Skeletal muscle satellite cell (primary cell): ENCODE measurements around the gene GLDC.
A peak's percentile ranks its signal among the peaks of the same experiment; 100 is the strongest.
"Not testable (repeated sequence)": the region's sequence is repeated elsewhere in the genome, so short reads cannot be mapped to it uniquely, and the experiment has no call there.

Experiments used
- H3K27me3 ChIP-seq: 2 replicates; pipeline ENCODE4 v1.7.0; 2013; ENCODE audit warnings: low read length; ENCODE audit not compliant: control insufficient read depth, insufficient read depth
- H3K36me3 ChIP-seq: 2 replicates; pipeline ENCODE4 v1.7.0; 2013; ENCODE audit warnings: mild to moderate bottlenecking, control low read depth, low read length; ENCODE audit not compliant: insufficient read depth
- H3K4me1 ChIP-seq: 2 replicates; pipeline ENCODE4 v1.7.0; 2013; ENCODE audit warnings: low read length; ENCODE audit not compliant: control insufficient read depth, insufficient read depth
- H3K4me2 ChIP-seq: 2 replicates; pipeline ENCODE4 v1.7.0; 2013; ENCODE audit warnings: mild to moderate bottlenecking, low read length
- H3K4me3 ChIP-seq: 2 replicates; pipeline ENCODE4 v1.7.0; 2013; ENCODE audit warnings: low read length
- H3K9ac ChIP-seq: 2 replicates; pipeline ENCODE4 v1.7.0; 2013; ENCODE audit warnings: mild to moderate bottlenecking, low read depth, low read length, moderate library complexity
- H3K9me3 ChIP-seq: replicated peaks from 2 replicates; pipeline ENCODE4 v1.7.0; 2013; ENCODE audit warnings: mild to moderate bottlenecking, control low read depth, low read length

GLDC gene

GRCh38 chr9:6562201-6562600 lies 83.3 kb downstream of the GLDC start:
- Histone ChIP-seq H3K36me3 (no peaks in the 10 kb centered on the region), H3K9ac (no peak overlapping the region), H3K9me3 (no peaks in the 10 kb centered on the region), H3K4me3 (no peak overlapping the region), H3K27me3 (no peaks in the 10 kb centered on the region), H3K4me1 (peaks cover 52% of the 10 kb centered on the region), H3K4me2 (no peak overlapping the region)

- Histone ChIP-seq H3K4me1 (peaks cover 25% of the 10 kb centered on the region), H3K9ac (no peak overlapping the region), H3K36me3 (no peaks in the 10 kb centered on the region), H3K9me3 (no peaks in the 10 kb centered on the region), H3K4me2 (no peak overlapping the region), H3K4me3 (no peak overlapping the region), H3K27me3 (no peaks in the 10 kb centered on the region)
These were observed 87.5 kb downstream of the GLDC start for GRCh38 chr9:6557883-6558616.

- peaks cover 38% of the 10 kb centered on the region for H3K4me1 ChIP-seq
- no peak overlapping the region for H3K4me2 ChIP-seq
- H3K4me3 ChIP-seq = no peak overlapping the region
- no peaks in the 10 kb centered on the region for H3K36me3 ChIP-seq
- no peaks in the 10 kb centered on the region for H3K9me3 ChIP-seq
- H3K9ac ChIP-seq = no peak overlapping the region
- H3K27me3 ChIP-seq = no peaks in the 10 kb centered on the region
These were observed 91.7 kb downstream of the GLDC start for GRCh38 chr9:6553866-6554265.

GRCh38 chr9:6552498-6553121 lies 92.9 kb downstream of the GLDC start:
- H3K36me3 ChIP-seq = no peaks in the 10 kb centered on the region
- H3K27me3 ChIP-seq = no peaks in the 10 kb centered on the region
- H3K9ac ChIP-seq = peak overlapping the region; percentile 50
- peak overlapping the region; percentile 46 for H3K4me3 ChIP-seq
- H3K9me3 ChIP-seq = no peaks in the 10 kb centered on the region
- peak overlapping the region; percentile 76 for H3K4me2 ChIP-seq
- H3K4me1 ChIP-seq = peaks cover 38% of the 10 kb centered on the region

GRCh38 chr9:6552033-6552432 lies 93.5 kb downstream of the GLDC start:
- H3K9ac ChIP-seq = peak overlapping the region; percentile 50
- no peaks in the 10 kb centered on the region for H3K36me3 ChIP-seq
- H3K4me1 ChIP-seq = peaks cover 38% of the 10 kb centered on the region
- H3K27me3 ChIP-seq = no peaks in the 10 kb centered on the region
- H3K9me3 ChIP-seq = no peaks in the 10 kb centered on the region
- peak overlapping the region; percentile 76 for H3K4me2 ChIP-seq
- H3K4me3 ChIP-seq = peak overlapping the region; percentile 46

GRCh38 chr9:6551136-6551535 lies 94.4 kb downstream of the GLDC start:
- H3K9ac ChIP-seq = no peak overlapping the region
- H3K27me3 ChIP-seq = no peaks in the 10 kb centered on the region
- H3K36me3 ChIP-seq = no peaks in the 10 kb centered on the region
- H3K4me1 ChIP-seq = peaks cover 38% of the 10 kb centered on the region
- no peak overlapping the region for H3K4me3 ChIP-seq
- no peaks in the 10 kb centered on the region for H3K9me3 ChIP-seq
- H3K4me2 ChIP-seq = no peak overlapping the region

GRCh38 chr9:6549106-6549800 lies 96.3 kb downstream of the GLDC start:
- H3K27me3 ChIP-seq = no peaks in the 10 kb centered on the region
- H3K4me1 ChIP-seq = peaks cover 41% of the 10 kb centered on the region
- H3K4me3 ChIP-seq = no peak overlapping the region
- no peak overlapping the region for H3K9ac ChIP-seq
- no peak overlapping the region for H3K4me2 ChIP-seq
- H3K9me3 ChIP-seq = no peaks in the 10 kb centered on the region
- H3K36me3 ChIP-seq = no peaks in the 10 kb centered on the region

- H3K4me1 ChIP-seq = peaks cover 7% of the 10 kb centered on the region
- no peak overlapping the region for H3K4me2 ChIP-seq
These were observed 100.4 kb downstream of the GLDC start for GRCh38 chr9:6545017-6545691.

GRCh38 chr9:6543204-6543603 lies 102.3 kb downstream of the GLDC start:
- no peaks in the 10 kb centered on the region for H3K9me3 ChIP-seq
- H3K4me2 ChIP-seq = no peak overlapping the region
- H3K9ac ChIP-seq = no peak overlapping the region
- no peak overlapping the region for H3K4me3 ChIP-seq
- H3K4me1 ChIP-seq = peaks cover 9% of the 10 kb centered on the region
- H3K27me3 ChIP-seq = no peaks in the 10 kb centered on the region
- H3K36me3 ChIP-seq = no peaks in the 10 kb centered on the region

More at GRCh38 chr9:6545017-6545691, 100.4 kb downstream of the GLDC start:
- H3K36me3 ChIP-seq = no peaks in the 10 kb centered on the region
- no peak overlapping the region for H3K9ac ChIP-seq
- no peaks in the 10 kb centered on the region for H3K27me3 ChIP-seq
- H3K9me3 ChIP-seq = no peaks in the 10 kb centered on the region
- H3K4me3 ChIP-seq = no peak overlapping the region

- not testable (repeated sequence) for H3K4me1 ChIP-seq, H3K9ac ChIP-seq, H3K4me2 ChIP-seq, H3K4me3 ChIP-seq, H3K36me3 ChIP-seq, H3K9me3 ChIP-seq, H3K27me3 ChIP-seq
These were observed 102.9 kb downstream of the GLDC start for GRCh38 chr9:6542617-6543016.

GRCh38 chr9:6538666-6539071 lies 106.9 kb downstream of the GLDC start:
- Histone ChIP-seq H3K9ac (no peak overlapping the region), H3K36me3 (no peaks in the 10 kb centered on the region), H3K27me3 (no peaks in the 10 kb centered on the region), H3K4me1 (peaks cover 6% of the 10 kb centered on the region), H3K4me2 (no peak overlapping the region), H3K9me3 (no peaks in the 10 kb centered on the region), H3K4me3 (no peak overlapping the region)
